HG02981 (cell line): ENCODE results near the gene CEP126.
A peak's percentile ranks its signal among the peaks of the same experiment; 100 is the strongest.

Source experiments
- ATAC-seq: cut with Tn5 transposase; IDR thresholded peaks from one replicate; pipeline ENCODE4 v1.9.1; 2021; ENCODE audit warnings: mild to moderate bottlenecking, moderate library complexity; ENCODE audit not compliant: unreplicated experiment

The CEP126 gene

DNA sequence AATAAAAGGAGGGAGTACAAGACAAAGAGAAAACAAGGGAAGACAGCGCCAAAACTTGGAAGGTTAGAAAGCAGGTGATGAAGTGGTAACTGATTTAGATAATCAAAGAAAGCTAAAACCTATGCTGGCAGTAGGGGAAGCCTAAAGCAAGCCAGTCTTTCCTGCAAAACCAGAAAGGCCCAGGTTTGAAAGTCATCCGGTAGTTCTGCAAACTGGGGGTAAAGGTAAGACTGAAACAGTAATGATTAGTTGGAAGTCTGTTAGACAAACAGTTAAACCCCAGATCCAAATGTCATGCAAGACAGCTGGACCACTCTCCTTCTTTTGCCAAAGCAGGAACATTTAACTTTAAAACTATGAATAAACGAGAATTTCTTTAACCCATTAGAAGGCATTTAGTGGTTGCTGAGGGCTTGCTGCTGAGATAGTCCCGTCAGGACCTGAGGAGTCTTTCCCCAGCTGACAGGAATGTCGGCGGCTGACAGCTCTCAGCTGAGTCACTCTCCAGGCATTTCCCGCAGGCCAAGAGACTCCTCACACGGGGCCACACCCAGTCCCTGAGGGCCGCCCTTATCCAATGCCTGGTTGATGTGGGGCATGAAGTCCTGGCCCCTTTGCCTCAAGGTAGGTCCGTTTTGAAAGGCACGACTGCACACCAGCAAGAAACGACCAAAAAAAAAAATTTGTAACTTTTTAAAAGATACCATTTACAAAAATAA lies 96.1 kb downstream of the CEP126 start:
- ATAC-seq: no peak

DNA sequence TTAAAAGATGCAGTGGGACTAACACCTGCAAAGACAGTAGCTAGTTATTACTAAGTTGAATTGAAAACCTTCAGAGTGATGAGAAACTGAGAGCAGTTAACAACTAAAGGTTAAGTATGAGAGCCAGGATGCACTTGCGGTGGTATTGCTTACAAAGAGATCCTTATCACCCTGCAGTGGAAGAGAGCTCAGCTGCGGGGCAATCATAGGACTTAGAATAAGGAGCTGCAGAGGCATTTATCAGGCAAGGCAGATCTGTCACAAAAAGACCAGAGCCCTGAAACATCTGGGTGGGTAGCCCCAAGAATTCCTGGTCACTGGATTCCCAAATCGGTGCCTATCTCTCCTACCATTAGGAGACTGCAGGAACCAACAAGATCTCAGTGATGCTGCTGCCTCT lies 98.1 kb downstream of the CEP126 start:
- no peak for ATAC-seq

DNA sequence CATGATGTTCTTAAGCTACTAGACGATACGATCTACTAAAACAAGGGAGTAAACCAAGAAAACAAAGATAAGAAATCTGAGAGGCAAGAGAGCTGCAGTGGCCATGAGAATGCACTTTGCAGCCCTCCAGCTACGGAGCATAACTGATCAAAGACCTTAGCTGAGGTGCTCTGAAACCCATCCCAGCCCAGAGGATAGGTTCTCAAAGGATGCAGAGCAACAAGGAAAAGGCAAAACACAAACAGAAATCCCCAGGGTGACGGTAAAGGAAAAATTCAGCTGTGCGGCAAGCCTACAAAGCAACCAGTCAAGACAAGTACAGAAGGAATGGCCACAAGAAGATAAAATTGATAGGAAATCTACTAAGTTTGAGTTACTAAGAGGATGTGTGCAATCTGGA lies 99.9 kb downstream of the CEP126 start:
- ATAC-seq: no peak

DNA sequence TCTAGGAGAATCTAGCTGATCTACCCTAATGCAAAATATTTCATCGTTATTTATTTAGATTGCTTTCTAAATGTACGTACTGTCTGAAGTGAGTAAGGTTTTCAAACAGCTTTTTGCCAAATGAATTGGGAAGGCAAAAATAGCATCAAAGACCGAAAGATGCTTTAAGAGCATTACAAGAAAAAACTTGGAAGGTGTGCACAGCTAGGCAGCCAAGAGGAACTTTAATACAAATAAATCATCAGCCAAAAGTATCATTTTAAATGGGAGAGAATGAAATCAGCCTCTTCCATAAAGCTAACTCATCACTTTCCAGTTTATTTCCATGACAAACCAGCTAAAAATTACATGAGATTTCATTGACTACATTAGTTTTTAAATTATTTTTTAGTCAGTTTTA lies 102.2 kb downstream of the CEP126 start:
- ATAC-seq: no peak

DNA sequence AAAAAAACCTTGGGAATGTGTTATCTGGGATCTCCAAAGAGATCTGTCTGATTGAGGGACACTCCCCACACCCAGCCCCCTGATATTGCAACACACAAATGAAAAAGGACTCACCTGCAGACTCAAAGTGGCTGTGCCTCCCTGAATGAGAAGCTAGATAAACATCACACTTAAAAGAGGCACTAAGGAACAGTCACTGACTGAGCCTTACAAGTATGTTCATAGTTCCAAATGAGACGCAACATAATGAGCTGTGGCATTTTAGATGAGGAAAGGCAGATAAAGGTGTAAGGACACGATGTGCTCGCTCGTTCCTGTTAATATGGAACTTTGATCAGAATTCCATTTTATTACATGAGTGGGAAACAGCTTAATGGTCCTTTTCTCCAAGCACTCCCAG lies 111.4 kb downstream of the CEP126 start:
- no peak for ATAC-seq

DNA sequence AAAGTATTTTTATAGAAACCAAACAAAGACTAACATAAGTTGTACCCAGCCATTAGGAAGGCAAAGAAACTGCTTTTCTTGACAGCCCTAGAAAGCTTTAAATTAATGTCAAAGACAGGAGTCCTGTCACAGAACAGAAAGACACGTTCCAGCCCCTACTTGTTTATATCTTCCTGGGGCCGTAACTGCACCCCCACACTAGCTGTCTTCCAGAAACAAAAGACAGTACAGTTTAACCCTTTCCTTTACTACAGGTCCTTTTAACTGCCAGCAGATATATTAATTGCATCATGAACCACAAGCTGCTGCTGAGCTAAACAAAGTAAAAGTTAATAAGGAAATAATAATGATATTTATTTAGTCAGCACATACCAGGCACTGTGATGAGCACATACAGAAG lies 112.1 kb downstream of the CEP126 start:
- ATAC-seq: no peak

DNA sequence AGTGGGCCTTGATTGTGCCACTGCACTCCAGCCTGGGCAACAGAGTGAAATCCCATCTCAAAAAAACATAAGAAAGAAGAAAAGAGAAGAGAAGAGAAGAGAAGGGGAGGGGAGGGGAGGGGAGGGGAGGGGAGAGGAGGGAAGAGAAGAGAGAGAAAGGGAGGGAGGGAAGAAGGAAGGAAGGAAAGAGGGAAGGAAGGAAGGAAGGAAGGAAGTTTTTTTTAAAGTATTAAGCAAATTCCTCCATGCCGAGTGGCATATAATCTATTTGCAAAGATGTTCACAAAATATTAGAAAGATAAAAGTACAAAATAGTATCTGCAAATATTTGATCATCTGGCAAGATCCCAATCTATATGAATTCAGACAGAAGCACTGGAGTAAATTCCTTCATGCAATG lies 121.9 kb downstream of the CEP126 start:
- ATAC-seq: no peak

DNA sequence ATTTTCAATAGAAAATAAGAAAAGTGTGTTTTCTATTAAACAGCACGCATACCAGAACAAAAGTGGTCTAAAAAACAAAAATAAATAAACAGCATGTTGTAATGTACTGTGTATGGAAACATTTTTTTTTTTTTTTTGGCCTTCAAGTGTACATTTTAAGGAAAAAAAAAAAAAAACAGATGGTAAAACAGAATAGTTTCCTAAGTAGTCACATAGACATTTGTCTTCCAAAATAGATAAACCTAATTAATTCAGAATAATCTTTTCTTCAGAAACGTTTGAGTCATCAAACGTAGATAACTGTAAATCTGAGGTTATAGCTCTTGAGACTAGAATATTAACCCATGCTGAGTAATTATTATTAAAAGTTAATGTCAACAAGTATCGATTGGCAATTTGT lies 132.0 kb downstream of the CEP126 start:
- ATAC-seq: no peak

DNA sequence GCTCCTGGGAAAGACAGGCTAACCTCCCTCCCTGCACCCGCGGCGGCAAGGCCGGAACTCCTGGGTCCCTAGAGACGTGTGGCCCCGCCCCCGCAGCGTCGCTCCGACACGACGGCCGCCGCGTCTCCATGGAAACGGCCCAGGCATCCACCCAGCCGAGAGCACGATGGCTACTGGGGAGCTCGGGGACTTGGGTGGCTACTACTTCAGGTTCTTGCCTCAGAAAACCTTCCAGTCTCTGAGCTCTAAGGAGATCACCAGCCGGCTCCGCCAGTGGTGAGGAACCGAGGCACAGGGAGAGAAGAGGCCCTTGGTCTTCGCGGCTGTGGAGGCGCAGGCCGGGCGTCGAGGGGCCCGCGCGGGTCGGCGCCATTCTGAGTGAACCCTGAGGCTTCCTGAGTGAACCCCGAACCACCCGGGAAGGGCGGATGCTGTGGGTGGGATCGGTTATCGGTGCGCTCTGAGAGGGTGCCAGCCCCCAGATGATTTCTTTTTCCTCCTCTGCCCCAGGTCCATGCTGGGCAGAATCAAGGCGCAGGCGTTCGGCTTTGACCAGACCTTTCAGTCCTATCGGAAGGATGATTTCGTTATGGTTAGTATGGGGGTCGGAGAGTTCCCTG lies 132.6 kb downstream of the CEP126 start, which contains the start of gene CFAP300:
CFAP300 (plus strand) TSS at position 133 of the 620 bp plus-strand sequence; CDS start at position 167, 34 bp downstream.
- ATAC-seq: peak; percentile 53
